ENCODE measurements around the gene ZC3H12C.

DNA sequence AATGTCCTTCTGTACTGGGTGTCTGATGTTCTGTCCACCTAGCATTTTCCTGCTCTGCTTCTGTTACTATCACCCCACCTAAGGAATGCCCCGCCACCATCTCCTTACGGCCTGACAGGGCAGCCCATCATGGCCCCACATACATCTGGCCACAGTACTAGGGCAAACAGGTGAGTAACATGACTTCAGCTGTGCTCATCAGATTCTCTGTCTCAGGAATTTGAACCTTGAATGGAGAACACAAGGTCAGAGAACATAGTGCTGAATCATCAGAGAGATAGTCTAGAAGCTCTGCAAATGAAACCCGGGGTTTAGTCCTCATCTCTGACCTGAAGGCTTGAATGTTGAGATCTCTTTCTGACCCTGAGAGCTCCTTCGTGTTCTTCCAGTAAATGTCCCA is 32.4 kb downstream of the ZC3H12C start:
- TF ChIP-seq, protein P1, sequence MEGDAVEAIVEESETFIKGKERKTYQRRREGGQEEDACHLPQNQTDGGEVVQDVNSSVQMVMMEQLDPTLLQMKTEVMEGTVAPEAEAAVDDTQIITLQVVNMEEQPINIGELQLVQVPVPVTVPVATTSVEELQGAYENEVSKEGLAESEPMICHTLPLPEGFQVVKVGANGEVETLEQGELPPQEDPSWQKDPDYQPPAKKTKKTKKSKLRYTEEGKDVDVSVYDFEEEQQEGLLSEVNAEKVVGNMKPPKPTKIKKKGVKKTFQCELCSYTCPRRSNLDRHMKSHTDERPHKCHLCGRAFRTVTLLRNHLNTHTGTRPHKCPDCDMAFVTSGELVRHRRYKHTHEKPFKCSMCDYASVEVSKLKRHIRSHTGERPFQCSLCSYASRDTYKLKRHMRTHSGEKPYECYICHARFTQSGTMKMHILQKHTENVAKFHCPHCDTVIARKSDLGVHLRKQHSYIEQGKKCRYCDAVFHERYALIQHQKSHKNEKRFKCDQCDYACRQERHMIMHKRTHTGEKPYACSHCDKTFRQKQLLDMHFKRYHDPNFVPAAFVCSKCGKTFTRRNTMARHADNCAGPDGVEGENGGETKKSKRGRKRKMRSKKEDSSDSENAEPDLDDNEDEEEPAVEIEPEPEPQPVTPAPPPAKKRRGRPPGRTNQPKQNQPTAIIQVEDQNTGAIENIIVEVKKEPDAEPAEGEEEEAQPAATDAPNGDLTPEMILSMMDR (IDR thresholded peaks at IDR 0.05): no peak
- TF ChIP-seq POLR2A (IDR thresholded peaks at IDR 0.05): no peak

Measured in esophagus squamous epithelium (tissue), 4 donors.